ENCODE measurements around the gene PCSK6.

- TF ChIP-seq SUZ12 (IDR thresholded peaks at IDR 0.05), result no peak
- no peak for TF ChIP-seq SP1 (IDR thresholded peaks at IDR 0.05)
- no peak for TF ChIP-seq FOXA1 (IDR thresholded peaks at IDR 0.05)
- TF ChIP-seq HDGF (IDR thresholded peaks at IDR 0.05; ENCODE audit: borderline replicate concordance), result no peak
Measured at GRCh38 chr15:101258238-101259144, 231.0 kb downstream of the PCSK6 start.
